ENCODE data around the gene ARHGAP31.

- TF ChIP-seq SIN3A (IDR thresholded peaks at IDR 0.05; ENCODE audit: borderline replicate concordance, insufficient read depth, low read length) (no peak), POLR2AphosphoS5 (IDR thresholded peaks at IDR 0.05; ENCODE audit: low read depth, low read length) (no peak), TAF1 (IDR thresholded peaks at IDR 0.05; ENCODE audit: borderline replicate concordance, insufficient read depth, low read length) (no peak)
Observed at GRCh38 chr3:119314821-119315220, 20.6 kb downstream of the ARHGAP31 start.

All from PFSK-1 (cell line).